Limb (tissue), 2 donors: ENCODE measurements around the gene SNX7.

Experiments used
- DNase-seq, 2 donors: peaks; one replicate each; pipeline ENCODE4 v3.0.0-alpha.2; 2016; ENCODE audit errors: extremely low spot score in 2 of 2

Gene SNX7

GRCh38 chr1:98766255-98766654 lies 104.7 kb downstream of the SNX7 start:
- DNase-seq: no peak

DNA sequence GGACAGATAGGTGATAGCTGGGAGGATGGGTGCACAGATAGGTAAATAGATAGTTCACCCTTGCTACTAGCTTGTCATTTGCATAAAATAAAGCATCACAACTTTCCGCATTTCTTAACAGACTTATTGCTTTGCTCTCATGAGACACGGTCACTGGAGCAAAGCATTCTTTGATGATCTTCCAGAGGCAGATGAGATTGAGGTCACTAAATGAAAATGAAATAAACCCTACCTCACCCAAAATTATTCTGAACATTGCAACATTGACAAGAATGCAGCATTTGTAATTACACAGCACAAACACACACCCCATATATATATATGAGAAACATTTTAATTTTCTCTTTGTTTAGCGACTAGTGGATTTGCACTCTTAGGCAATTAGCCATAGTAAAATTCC lies 107.6 kb downstream of the SNX7 start:
- DNase-seq: no peak

DNA sequence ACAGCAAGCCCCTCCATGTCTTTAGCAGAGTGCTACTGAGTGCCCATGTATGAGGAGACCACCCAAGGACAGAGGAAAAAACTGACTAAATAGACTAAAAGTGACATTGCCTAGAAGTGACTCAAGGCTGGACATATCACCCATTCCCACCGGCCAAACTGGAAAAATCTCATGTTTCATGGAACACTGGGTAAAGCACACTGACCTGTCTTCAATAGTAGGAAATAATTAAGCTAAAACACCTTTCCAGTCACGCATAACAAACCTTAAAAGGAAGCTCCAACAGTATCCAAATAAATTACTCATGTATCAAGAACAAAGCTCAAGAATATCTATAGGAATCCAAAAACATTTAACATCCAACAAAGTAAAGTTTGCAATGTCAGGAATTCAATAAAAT lies 120.4 kb downstream of the SNX7 start:
- DNase-seq: no peak

DNA sequence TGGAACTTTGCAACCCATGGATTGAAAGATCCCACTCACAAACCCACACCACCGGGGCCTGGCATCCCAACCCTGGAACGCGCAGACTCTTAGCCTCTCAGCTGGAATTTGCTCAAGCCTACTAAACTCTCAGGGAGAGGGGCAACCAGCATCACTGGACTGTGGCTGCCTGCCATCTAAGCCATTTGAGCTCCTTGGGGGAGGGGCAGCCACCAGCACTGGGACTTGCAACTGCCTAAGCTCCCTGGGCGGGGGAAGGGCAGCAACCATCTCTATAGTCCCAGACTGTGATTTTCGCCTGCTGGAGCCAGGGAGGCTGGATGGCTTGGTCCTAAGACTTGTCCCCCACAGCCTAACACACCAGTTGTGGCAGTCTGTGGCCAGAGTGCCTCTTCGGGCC lies 122.3 kb downstream of the SNX7 start:
- no peak for DNase-seq

- no peak for DNase-seq
These were observed 130.0 kb downstream of the SNX7 start for GRCh38 chr1:98791498-98791897.

- peak in 1 of 2 donors; percentile 18 for DNase-seq
These were observed 130.6 kb downstream of the SNX7 start for GRCh38 chr1:98792123-98792522.

DNA sequence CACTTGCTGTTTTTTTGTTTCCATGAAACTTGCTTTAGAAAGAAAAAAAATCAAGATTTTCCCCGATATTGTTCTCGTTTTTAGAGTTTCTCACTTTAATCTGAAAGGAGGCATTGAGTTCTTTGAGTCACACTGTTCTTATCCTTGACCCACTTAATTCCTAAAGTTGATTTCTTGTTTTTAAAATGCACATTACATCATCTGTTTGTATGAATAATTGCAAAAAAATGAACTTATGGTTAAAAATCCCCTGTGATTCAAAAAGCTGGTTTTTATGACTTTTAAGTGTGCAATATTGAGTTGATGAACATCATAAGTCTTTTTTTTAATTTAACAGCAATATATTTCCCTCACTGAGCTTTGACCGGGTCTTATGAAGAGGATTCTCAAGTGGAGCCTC lies 131.6 kb downstream of the SNX7 start:
- no peak for DNase-seq

- DNase-seq: peak; percentile 36 to 44
These were observed 132.8 kb downstream of the SNX7 start for GRCh38 chr1:98794196-98794886.

DNA sequence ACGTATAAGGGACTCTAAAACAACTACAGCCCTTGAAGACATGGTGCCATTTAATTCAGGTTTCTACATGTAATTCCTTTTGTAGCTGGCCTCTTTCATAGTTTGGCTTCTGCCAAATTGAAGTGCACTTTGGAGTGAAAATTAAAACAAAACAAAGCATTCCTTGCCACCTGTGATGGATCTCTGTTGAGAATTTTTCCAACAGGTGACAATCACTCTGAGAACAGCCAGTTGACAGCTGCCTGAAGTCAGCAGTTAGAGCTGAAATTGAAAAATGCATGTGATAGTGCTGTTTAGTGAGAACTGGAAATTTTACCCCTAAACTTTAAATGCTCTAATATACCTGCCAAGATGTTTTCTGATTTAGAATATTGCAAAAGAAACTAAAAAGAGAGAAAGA lies 134.5 kb downstream of the SNX7 start:
- no peak for DNase-seq

DNA sequence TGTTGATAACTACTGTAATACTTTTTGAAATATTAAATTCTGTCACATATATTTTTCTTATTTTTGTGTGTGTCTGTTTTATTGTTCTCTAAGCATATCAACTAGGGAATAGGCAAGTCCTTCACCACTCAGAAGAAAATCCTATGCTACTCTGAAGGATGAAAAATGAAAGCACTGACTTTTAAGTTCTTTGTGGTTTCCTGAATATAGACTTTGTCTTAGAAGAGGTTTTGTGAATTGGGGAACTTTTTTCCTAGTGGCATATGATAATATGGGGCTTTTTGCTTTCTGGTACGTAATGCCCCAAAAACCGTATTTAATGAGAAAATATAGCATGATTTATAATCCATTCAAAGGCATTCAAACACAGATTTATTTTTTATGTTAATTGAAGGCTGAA lies 136.0 kb downstream of the SNX7 start:
- DNase-seq: no peak
